Esophagus muscularis mucosa (tissue), 3 donors: ENCODE measurements around the gene SRSF3.

Source experiments
- CTCF ChIP-seq, 3 experiments: fragments of 200-600 bp in 2 of 3; fragments of 450-650 bp in 1 of 3; sonication (generic) in 2 of 3; IDR thresholded peaks; one replicate each; pipeline ENCODE4 v1.5.1; 2017 to 2019; ENCODE audit warnings: antibody characterized with exemption in 3 of 3, mild to moderate bottlenecking in 2 of 3, moderate library complexity in 1 of 3
- POLR2A ChIP-seq: fragments of 450-650 bp; IDR thresholded peaks from one replicate; pipeline ENCODE4 v1.6.1; 2017; ENCODE audit warnings: antibody characterized with exemption, moderate library complexity, mild to moderate bottlenecking, low read depth
- POLR2AphosphoS5 ChIP-seq, 2 donors: sonication (generic); formaldehyde crosslinking; IDR thresholded peaks; one replicate each; pipeline ENCODE4 v1.6.1; 2017; ENCODE audit warnings: antibody characterized with exemption in 2 of 2

- TF ChIP-seq CTCF (IDR thresholded peaks at IDR 0.05) = no peak
- TF ChIP-seq POLR2AphosphoS5 (IDR thresholded peaks at IDR 0.05) = no peak
- TF ChIP-seq POLR2A = no peak
These were observed 9.3 kb downstream of the SRSF3 start for GRCh38 chr6:36603222-36604089.
